Effector memory CD8-positive, alpha-beta T cell (primary cell): ENCODE measurements around the gene NUF2.
"Not testable (repeated sequence)": the region's sequence is repeated elsewhere in the genome, so short reads cannot be mapped to it uniquely, and the experiment has no call there.

ENCODE experiments used
- ATAC-seq: fragments of 150-1000 bp; cut with Tn5 transposase; replicated peaks from 2 replicates; pipeline ENCODE4 v1.10.0; 2021; ENCODE audit warnings: mild to moderate bottlenecking, moderate library complexity
- DNase-seq, 3 experiments: peaks; one replicate each; pipeline ENCODE4 v3.0.0; 2021
- H3K27ac Mint-ChIP-seq, 2 donors: one replicate each; pipeline ENCODE4 v1.8.0; 2022; ENCODE audit warnings: mild to moderate bottlenecking in 2 of 2, mixed read lengths in 2 of 2, moderate library complexity in 2 of 2
- H3K27me3 Mint-ChIP-seq, 2 donors: one replicate each; pipeline ENCODE4 v1.8.0; 2022; ENCODE audit warnings: mixed read lengths in 2 of 2
- H3K36me3 Mint-ChIP-seq: one replicate; pipeline ENCODE4 v1.8.0; 2022; ENCODE audit warnings: mild to moderate bottlenecking, moderate library complexity, mixed read lengths; ENCODE audit not compliant: insufficient read depth
- H3K4me1 Mint-ChIP-seq, 2 donors: one replicate each; pipeline ENCODE4 v1.8.0; 2022; ENCODE audit warnings: low read depth in 2 of 2, mixed read lengths in 2 of 2
- H3K4me3 Mint-ChIP-seq, 2 donors: one replicate each; pipeline ENCODE4 v1.8.0; 2022; ENCODE audit warnings: mild to moderate bottlenecking in 2 of 2, mixed read lengths in 2 of 2, moderate library complexity in 2 of 2
- H3K9me3 Mint-ChIP-seq, 2 donors: one replicate each; pipeline ENCODE4 v1.8.0; 2022; ENCODE audit warnings: mixed read lengths in 2 of 2

The NUF2 gene

DNA sequence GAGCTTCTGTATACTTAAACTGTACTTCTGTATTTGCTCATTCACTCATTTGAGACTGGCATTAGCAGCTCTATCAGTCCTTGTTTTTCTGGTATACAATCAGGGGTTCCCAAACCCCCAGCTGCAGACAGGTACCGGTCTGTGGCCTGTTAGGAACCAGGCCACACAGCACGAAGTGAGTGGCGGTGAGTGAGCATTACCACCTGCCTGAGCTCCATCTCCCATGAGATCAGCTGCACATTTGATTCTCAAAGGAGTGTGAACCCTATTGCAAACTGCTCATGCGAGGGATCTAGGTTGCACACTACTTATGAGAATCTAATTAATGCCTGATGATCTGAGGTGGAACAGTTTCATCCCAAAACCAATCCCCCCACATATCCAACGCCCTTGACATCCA, 18.2 kb upstream of the NUF2 start:
- Mint-ChIP-seq H3K4me3 (no peak overlapping the region), H3K4me1 (no peaks in the 10 kb centered on the region), H3K36me3 (peaks cover 6% of the 10 kb centered on the region), H3K9me3 (no peaks in the 10 kb centered on the region), H3K27me3 (no peaks in the 10 kb centered on the region), H3K27ac (no peak overlapping the region)
- ATAC-seq: no peak
- no peak for DNase-seq

GRCh38 chr1:163305441-163305840, 16.3 kb upstream of the NUF2 start:
- H3K27me3 Mint-ChIP-seq: no peaks in the 10 kb centered on the region
- no peak for DNase-seq
- H3K9me3 Mint-ChIP-seq: no peaks in the 10 kb centered on the region
- no peak overlapping the region for H3K27ac Mint-ChIP-seq
- no peak for ATAC-seq
- H3K4me1 Mint-ChIP-seq: no peaks in the 10 kb centered on the region
- no peak overlapping the region for H3K4me3 Mint-ChIP-seq
- peaks cover 8% of the 10 kb centered on the region for H3K36me3 Mint-ChIP-seq

GRCh38 chr1:163307479-163308171, 14.1 kb upstream of the NUF2 start:
- H3K9me3 Mint-ChIP-seq: no peaks in the 10 kb centered on the region

GRCh38 chr1:163308811-163309210, 12.9 kb upstream of the NUF2 start:
- no peaks in the 10 kb centered on the region for H3K4me1 Mint-ChIP-seq
- peaks cover 2% of the 10 kb centered on the region for H3K36me3 Mint-ChIP-seq
- no peak for ATAC-seq
- no peak for DNase-seq
- H3K27ac Mint-ChIP-seq: no peak overlapping the region
- H3K27me3 Mint-ChIP-seq: no peaks in the 10 kb centered on the region
- H3K9me3 Mint-ChIP-seq: no peaks in the 10 kb centered on the region
- no peak overlapping the region for H3K4me3 Mint-ChIP-seq

More at GRCh38 chr1:163307479-163308171, 14.1 kb upstream of the NUF2 start:
- ATAC-seq: no peak
- H3K4me3 Mint-ChIP-seq: no peak overlapping the region
- H3K36me3 Mint-ChIP-seq: peaks cover 2% of the 10 kb centered on the region
- H3K27me3 Mint-ChIP-seq: no peaks in the 10 kb centered on the region
- no peaks in the 10 kb centered on the region for H3K4me1 Mint-ChIP-seq
- no peak overlapping the region for H3K27ac Mint-ChIP-seq
- no peak for DNase-seq

GRCh38 chr1:163315773-163316374, 5.9 kb upstream of the NUF2 start:
- Mint-ChIP-seq H3K27ac (no peak overlapping the region), H3K4me1 (peaks cover 2% of the 10 kb centered on the region in 2 donors), H3K27me3 (no peaks in the 10 kb centered on the region), H3K4me3 (no peak overlapping the region), H3K9me3 (no peaks in the 10 kb centered on the region), H3K36me3 (no peaks in the 10 kb centered on the region)
- peak; percentile 40 to 46 (median 42) for DNase-seq
- ATAC-seq: no peak

GRCh38 chr1:163320891-163321290, 863 bp upstream of the NUF2 start:
- Mint-ChIP-seq H3K4me1 (peaks cover 13 to 20% of the 10 kb centered on the region in 2 donors), H3K27ac (peak overlapping the region; percentile 93 to 98), H3K9me3 (no peaks in the 10 kb centered on the region), H3K36me3 (peaks cover 10% of the 10 kb centered on the region), H3K27me3 (no peaks in the 10 kb centered on the region), H3K4me3 (peak overlapping the region; percentile 86 to 90)
- ATAC-seq (no peak), DNase-seq (peak in 1 of 3 experiments; percentile 3)

DNA sequence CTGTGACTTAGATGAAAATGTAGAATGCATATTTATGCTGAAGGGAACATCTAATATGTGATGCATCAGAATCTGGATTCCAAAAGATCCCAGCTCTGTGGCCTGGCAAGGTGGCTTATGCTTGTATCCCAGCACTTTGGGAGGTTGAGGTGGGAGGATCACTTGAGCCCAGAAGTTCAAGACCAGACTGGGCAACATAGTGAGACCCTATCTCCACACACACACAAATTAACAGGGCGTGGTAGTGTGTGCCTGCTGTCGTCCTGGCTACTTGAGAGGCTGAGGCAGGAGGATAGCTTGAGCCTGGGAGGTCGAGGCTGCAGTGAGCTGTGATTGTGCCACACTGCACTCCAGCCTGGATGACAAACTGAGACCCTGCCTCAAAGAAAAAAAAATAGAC, 1.6 kb downstream of the NUF2 start:
- H3K9me3 Mint-ChIP-seq, H3K4me3 Mint-ChIP-seq, H3K27ac Mint-ChIP-seq, H3K27me3 Mint-ChIP-seq, ATAC-seq, H3K36me3 Mint-ChIP-seq, DNase-seq: not testable (repeated sequence)
- H3K4me1 Mint-ChIP-seq: peaks cover 13 to 20% of the 10 kb centered on the region in 2 donors

- Mint-ChIP-seq H3K27me3 (no peaks in the 10 kb centered on the region), H3K36me3 (peaks cover 2% of the 10 kb centered on the region), H3K27ac (no peak overlapping the region), H3K9me3 (peaks cover 0 to 4% of the 10 kb centered on the region in 2 donors), H3K4me1 (no peaks in the 10 kb centered on the region), H3K4me3 (no peak overlapping the region)
- ATAC-seq (no peak), DNase-seq (no peak)
Measured at GRCh38 chr1:163331116-163331515, 9.4 kb downstream of the NUF2 start.

DNA sequence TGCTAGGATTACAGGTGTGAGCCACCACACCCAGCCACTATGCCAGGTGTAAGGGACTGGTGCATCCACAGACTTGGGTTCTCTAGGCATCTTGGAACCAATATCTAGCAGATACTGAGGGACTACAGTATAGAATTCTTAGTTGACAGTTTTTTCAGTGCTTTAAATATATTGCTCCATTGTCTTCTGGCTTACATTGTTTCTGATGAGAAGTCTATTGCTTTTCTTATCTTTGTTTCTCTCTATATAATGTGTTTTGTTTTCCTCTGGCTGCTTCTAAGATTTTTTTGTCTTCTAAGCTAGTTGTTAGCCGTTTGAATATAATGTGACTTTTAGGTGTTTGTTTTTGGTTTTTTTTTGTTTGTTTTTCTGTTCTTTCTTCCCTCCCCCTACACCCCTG, 13.5 kb downstream of the NUF2 start:
- Mint-ChIP-seq H3K36me3 (peaks cover 2% of the 10 kb centered on the region), H3K27ac (no peak overlapping the region), H3K27me3 (no peaks in the 10 kb centered on the region), H3K4me3 (no peak overlapping the region), H3K9me3 (peaks cover 0 to 4% of the 10 kb centered on the region in 2 donors), H3K4me1 (no peaks in the 10 kb centered on the region)
- DNase-seq (no peak), ATAC-seq (no peak)

- no peaks in the 10 kb centered on the region for H3K4me1 Mint-ChIP-seq
- ATAC-seq (no peak), DNase-seq (no peak)
- H3K4me3 Mint-ChIP-seq: no peak overlapping the region
- H3K27me3 Mint-ChIP-seq: no peaks in the 10 kb centered on the region
- H3K36me3 Mint-ChIP-seq: no peaks in the 10 kb centered on the region
- H3K9me3 Mint-ChIP-seq: peaks cover 0 to 2% of the 10 kb centered on the region in 2 donors
- H3K27ac Mint-ChIP-seq: no peak overlapping the region
Measured at GRCh38 chr1:163337631-163338030, 15.9 kb downstream of the NUF2 start.

- no peak for ATAC-seq
- peaks cover 4% of the 10 kb centered on the region for H3K36me3 Mint-ChIP-seq
- H3K4me1 Mint-ChIP-seq: no peaks in the 10 kb centered on the region
- no peak for DNase-seq
- no peaks in the 10 kb centered on the region for H3K9me3 Mint-ChIP-seq
- H3K27ac Mint-ChIP-seq: no peak overlapping the region
- H3K27me3 Mint-ChIP-seq: no peaks in the 10 kb centered on the region
- no peak overlapping the region for H3K4me3 Mint-ChIP-seq
Measured at GRCh38 chr1:163346326-163346870, 24.6 kb downstream of the NUF2 start.

DNA sequence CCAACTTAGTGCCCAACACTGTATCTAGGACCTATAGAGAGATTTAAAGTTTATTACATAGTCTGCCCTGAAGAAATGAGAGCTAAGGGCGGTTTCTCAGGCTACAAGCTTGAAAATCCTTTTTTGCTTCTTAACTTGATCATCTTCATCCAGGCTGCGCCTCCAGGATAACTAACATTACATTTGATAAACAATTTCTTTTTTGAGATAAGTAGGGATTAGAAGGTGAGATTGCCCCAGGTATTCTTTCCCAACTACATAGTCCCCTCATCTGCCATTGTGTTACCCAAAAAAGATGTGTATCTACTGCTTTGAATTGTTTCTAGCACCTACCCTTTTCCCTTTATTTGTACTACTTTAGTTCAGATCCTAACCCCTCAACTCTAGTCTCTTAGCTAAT, 25.4 kb downstream of the NUF2 start:
- Mint-ChIP-seq H3K4me3 (no peak overlapping the region), H3K27ac (no peak overlapping the region), H3K27me3 (no peaks in the 10 kb centered on the region), H3K4me1 (no peaks in the 10 kb centered on the region), H3K36me3 (peaks cover 4% of the 10 kb centered on the region), H3K9me3 (no peaks in the 10 kb centered on the region)
- DNase-seq: no peak
- no peak for ATAC-seq

DNA sequence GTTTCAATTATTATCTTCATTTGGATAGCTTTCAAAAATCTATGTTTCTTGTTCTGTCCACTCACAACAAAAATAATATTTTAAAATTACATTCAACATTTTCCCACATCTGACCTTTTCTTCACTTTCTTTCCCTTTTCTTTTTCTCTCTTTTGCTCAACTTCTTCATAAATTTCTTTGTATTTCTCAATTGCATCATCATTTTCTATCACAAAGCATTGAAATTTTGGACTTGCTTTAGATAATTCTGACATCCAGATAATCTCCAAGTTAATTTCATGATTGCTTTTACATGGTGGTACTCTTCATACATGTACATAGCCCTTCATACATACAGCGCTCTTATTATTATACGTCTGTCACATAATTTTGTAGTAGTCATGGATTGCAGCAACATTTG, 30.2 kb downstream of the NUF2 start:
- H3K36me3 Mint-ChIP-seq: no peaks in the 10 kb centered on the region
- no peak overlapping the region for H3K27ac Mint-ChIP-seq
- no peaks in the 10 kb centered on the region for H3K9me3 Mint-ChIP-seq
- no peaks in the 10 kb centered on the region for H3K27me3 Mint-ChIP-seq
- no peak overlapping the region for H3K4me3 Mint-ChIP-seq
- no peak for ATAC-seq
- no peaks in the 10 kb centered on the region for H3K4me1 Mint-ChIP-seq
- no peak for DNase-seq

DNA sequence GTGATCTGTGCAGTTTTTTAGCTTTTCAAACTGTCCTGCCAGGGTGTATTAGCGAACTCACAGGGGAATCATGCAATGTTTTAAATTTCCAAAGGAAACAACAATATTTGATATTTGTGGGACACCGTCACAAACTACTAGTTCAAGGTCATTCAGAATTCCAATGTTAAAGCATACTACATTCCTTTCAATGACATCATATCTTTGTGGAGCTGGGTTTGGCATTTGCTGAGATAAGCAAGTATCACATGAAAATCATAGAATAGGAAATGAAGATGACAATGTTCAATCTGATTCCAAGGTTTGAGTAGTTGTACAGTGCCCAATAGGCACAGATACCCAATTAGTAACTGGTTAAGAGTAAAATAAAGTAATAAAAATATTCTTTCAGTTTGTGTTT, 35.6 kb downstream of the NUF2 start:
- Mint-ChIP-seq H3K36me3 (no peaks in the 10 kb centered on the region), H3K27ac (no peak overlapping the region), H3K9me3 (no peaks in the 10 kb centered on the region), H3K4me1 (peaks cover 7% of the 10 kb centered on the region in 2 donors), H3K4me3 (no peak overlapping the region), H3K27me3 (peaks cover 0 to 5% of the 10 kb centered on the region in 2 donors)
- ATAC-seq (no peak), DNase-seq (no peak)
